Activated naive CD8-positive, alpha-beta T cell treated with anti-CD3 and anti-CD28 coated beads, Interleukin-2, amount 50 U/mL, for 16 hours (primary cell): ENCODE data around the gene AGXT.

ENCODE experiments used
- DNase-seq: peaks from one replicate; pipeline ENCODE4 v3.0.0-alpha.2; 2020; ENCODE audit warnings: low read depth, low spot score

Gene AGXT

GRCh38 chr2:240927390-240927781 lies 58.8 kb downstream of the AGXT start:
- no peak for DNase-seq

- DNase-seq: no peak
Measured at GRCh38 chr2:240928476-240929363, 60.1 kb downstream of the AGXT start.

DNA sequence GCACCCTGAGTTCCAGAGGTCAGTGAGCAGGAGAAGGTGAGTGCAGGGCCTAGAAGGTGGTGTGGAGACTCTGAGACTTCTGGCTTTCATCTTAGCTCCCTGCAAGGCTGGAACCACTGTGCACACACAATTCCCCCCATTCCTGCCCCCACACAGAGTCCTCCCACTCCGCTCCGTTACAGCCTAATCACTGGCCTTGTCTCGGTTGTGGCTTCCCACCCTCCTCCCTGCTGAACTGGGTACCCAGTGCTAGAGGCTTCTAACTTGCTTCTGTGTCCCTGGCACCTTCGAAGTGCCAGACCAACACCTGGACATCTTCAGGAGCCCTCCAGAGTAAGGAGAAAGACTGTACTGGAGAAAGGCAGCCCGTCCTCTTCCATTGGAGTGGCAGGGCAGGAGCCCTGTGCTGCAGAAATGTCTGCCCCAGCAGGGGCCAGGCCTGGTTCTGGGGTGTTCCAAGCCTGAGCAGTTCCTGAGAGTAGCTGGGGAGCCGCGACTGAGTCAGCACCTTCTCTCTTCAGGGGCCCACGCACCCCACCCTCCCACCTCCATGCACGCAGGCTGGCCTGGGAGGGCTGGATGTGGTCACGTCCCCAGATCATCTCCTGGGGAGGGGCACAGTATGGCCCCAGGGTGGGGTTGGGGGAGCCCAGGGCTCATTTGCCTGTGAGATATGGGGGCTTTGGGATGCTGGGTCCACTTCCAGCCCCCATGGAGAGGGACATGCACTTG lies 60.9 kb downstream of the AGXT start:
- DNase-seq: no peak
